Right renal pelvis (tissue), 4 donors: ENCODE data around the gene PDE6C. TPM values are rescaled to one million over a fixed set of nuclear protein-coding genes. Genes with fewer than 3 reads are reported as not detected.
A peak's percentile ranks its signal among the peaks of the same experiment; 100 is the strongest.

Experiments used
- DNase-seq, 4 donors: peaks; one replicate each; pipeline ENCODE4 v3.0.0-alpha.2; 2013; ENCODE audit warnings: low read depth in 4 of 4, low spot score in 3 of 4, missing footprints in 1 of 4
- polyA plus RNA-seq, 4 donors: library from polyadenylated mRNA; unstranded; fragments of 120-200 nt; gene quantifications; one replicate each; pipeline ENCODE4 v1.2.1, GENCODE V29; 2013; ENCODE audit not compliant: insufficient read length in 4 of 4

The PDE6C gene
- polyA plus RNA-seq, 4 donors: 0.33 to 0.69 (median 0.48) TPM

DNA sequence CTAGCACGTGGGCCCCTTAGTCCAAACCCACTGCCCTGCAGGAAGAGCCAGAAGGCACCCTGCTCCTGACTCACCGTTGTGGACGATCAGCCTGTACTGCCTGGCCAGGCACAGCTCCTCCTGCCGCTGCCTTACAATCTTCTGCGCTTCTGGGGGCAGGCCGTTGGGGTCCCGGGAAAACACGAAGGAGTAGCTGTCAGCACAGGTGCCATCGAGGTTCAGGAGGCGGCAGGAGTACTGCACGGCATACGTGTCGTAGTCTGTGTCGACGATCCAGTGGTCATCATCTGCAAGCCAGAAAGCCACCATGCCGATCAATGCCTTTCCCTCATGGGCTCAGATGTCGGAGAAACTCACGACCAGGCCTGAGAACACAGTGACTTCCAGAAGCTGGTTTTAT lies 18.6 kb upstream of the PDE6C start:
- DNase-seq: no peak

DNA sequence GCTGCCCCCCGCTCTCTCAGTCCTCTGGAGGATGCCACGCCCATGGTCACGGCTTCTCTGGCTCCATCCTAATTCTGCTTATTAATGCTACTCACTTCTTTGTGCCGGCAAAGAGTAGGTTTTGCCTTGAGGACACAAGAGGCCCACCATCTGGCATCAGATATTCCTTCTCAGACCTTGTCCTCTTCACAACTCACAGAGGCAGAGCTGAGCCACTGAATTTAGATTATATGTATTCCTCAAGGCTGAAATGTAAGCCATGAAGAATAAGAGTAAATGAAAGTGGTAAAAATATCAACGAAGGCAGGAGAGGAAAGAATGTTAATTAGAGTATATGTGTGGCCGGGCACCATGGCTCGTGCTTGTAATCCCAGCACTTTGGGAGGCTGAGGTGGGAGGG lies 17.8 kb upstream of the PDE6C start:
- no peak for DNase-seq

DNA sequence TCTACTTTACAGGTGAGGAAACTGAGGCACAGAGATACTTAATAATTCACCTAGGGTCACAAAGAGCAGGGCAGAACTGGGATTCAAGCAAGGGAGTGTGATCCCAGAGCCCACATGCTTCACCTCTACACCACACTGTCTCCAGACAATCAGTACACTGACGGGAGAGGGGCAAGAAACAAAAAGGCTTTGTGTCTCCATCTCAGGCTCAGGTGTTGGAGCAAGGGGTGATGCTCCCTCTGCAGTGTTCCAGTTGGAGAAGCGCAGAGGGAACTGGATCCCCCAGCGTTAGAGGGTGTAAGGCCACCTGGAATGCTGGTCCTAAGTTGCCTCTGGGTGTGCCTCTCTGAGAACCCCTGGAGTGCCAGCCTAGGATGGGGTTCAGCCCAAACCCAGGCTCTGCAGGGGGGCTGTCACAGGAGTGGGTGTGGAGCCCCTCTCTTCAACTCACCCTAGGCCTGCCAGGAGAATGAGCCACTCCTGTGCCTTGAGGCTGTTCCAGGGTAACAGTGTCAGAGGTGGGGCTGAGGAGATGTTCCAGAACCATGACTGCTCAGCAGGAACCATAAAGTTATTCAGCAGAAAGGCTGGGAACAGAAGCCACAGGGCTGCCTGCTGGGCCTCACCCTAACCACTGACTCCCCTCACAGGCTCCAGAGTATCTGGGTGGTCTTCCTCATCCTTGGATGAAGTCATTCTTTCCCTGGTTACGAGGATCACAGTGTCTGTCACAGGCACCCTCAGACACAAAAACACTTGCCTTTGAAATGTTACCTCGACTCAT lies 16.8 kb upstream of the PDE6C start:
- no peak for DNase-seq

DNA sequence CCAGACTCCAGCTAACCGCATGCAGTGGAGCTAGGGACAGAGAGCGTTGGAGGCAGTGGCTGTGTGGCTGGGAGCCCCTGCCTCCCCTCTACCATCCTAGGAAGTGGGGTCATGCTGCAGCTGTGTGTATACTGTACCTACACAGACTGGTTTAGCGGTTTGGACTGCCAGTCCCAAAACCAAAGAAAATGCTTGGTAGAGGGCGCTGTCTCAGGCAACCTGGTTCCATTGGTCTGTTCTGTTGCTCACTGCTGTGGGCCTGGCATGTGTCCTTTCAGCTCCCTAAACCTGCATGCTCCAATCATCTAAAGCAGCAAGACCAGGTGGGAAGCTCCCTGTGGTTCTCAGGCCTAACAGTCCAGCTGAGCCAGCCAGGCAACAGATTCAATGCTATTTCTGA lies 15.8 kb upstream of the PDE6C start:
- DNase-seq: no peak

DNA sequence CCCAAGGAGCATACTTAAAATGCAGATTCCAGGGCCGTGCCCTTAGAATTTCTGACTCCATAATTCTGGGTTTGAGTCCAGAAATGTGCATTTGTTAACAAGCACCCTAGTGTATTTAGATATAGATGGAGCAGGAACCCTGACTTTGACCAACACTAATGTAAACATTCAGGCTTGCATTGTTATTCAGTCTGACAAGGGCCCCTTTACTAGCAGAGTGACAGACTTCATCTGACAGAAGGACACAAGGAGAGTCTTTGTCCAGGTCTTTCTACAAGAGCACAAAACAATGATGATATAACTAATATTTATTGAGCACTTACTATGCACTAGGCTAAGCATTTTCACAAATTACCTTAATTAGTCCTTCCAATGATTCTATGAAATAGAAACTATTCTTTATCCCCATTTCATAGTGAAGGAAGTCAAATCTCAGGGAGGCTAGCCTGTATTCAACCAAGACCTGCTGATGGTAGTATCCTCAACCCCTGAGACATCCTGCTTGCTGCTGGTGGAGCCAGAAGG lies 15.2 kb upstream of the PDE6C start:
- DNase-seq: no peak

DNA sequence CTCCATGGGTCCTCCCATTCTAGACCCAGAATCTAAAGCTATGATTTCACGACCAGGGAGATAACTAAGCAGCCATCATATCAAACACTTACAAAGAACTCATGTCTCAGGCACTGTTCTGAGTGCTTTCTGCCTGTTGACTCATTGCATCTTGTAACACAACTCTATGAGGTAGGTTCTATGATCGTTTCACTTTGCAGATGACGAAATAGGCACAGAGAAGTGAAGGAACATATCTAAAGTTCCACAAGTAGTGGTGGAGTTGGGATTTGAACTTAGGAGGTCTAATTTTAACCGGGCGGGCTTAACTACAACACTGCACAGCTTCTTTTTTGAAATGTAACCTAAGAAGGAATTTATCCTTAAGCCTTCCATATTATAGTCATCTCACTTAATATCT lies 14.2 kb upstream of the PDE6C start:
- no peak for DNase-seq

DNA sequence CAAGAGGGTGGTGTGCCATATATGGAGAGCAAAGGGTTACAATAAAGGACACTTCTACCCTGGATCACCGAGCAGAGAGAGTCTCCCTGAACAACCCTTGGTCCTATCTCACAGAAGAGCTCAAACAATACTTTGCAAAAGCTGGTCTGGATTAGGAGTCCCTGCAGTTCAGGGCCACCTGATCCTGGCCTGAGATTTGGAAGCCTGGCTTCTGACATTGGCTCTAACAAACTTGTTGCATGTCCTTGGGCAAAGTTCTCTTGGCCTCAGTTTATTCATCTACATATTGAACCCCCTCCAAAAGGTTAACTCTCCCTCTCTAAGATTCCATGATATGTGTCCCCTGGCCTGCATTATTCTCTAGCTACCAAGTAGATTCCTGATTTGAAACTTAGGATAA lies 13.0 kb upstream of the PDE6C start:
- DNase-seq: no peak

DNA sequence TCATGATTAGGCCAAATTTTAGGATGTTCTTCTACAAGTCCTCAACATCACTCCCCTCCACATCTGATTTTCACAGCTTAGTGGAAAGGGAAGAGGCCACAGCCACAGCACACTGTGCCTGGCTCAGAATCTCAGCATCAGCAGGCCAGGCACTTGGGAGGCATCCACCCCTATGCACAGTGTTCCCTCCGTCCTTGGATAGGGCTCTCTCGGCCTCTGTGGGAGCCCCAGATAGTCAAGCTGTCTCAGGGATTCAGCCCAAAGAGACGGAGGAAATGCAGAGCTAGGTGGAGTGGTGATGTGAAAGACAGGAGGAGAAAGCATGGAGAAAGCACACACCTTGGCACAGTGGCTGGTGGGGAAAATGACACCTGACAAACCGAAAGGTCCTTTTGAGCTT lies 12.6 kb upstream of the PDE6C start:
- DNase-seq: no peak

DNA sequence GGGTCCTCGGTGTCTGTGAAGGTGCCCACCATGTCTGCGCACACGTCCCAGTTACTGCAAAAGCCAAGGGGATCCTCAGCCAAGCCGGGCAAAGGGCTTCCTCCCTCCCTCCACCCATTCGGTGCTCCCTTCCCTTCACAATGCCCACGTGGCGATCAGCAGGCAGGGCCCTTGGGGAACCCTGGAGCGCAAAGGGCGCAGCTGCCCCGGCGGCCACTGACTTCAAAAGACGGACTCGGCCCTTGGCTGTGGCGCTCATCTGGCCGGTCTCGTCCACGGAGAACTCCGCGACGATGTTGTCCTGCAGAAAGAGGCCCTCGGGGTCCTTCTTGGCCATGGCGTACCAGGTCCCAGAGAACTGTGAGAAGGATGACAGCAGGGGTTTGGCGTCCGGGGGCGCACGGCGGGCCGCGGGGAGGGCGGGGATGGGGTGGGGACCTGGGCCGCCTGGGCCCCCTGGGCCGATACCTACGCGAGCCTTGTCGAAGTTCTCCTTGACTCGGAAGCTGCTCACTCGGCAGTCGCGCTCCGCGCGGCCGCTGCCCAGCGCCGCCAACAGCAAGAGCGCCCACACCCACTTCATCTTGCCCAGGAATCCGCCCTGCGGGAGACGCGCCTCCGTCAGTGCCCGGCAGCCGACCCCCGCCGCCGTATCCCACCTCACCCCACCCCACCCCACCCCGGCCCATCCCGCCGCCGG lies 11.7 kb upstream of the PDE6C start:
- peak in 2 of 4 donors; percentile 12 to 18 for DNase-seq

DNA sequence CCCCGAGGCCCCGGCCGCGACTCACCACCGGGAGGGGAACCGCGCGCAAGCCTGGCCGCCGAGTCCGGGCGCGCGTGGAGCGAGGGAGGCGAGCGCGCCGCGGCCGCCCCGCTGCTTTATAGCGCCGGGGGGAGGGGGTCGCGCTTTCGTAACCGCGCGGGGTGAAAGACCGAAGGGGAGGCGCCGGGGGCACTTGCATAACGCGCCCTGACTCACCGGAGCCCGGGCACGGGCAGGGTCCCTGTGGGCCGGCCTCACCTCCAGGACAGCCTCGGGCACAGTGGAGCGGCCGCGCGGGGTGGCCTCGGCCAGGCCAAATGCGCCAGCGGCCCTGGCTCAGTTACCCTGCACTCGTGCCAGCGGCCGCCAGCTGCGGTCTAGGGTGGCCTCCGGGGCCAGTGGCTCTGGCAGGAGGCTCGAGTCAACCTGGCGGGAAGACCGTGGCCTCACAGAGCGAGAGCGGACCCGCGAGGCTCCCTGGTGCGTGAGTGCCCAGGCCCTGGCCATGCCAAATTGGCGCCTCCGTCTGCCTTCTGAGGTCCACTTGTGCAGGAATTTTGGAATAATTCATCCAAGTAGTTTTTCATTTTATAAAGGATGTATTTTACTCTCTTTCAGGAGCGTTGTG lies 11.1 kb upstream of the PDE6C start, which contains the start of gene RBP4:
TSS of gene RBP4 (minus strand) at position 90 of the 628 bp plus-strand sequence. CDS start 207 bp downstream, outside the sequence.
- no peak for DNase-seq

DNA sequence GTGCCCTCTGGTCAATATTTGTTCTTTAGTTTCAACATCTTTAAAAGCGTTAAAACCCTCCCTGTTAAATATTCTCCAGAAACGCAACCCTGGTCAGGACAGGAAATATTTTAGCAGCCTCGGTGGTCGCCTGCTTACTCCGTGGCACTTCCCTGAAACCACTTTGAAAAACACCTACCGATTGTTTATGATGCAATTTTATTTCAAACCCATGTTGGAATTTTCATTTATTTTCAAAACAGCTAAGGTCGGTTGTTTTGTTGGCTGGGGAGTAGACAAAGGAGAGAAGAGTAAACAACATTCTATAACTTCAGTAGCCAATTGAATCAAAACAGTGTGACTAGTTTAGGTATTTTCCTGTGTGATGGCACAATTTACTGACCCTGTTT lies 10.6 kb upstream of the PDE6C start:
- DNase-seq: no peak

DNA sequence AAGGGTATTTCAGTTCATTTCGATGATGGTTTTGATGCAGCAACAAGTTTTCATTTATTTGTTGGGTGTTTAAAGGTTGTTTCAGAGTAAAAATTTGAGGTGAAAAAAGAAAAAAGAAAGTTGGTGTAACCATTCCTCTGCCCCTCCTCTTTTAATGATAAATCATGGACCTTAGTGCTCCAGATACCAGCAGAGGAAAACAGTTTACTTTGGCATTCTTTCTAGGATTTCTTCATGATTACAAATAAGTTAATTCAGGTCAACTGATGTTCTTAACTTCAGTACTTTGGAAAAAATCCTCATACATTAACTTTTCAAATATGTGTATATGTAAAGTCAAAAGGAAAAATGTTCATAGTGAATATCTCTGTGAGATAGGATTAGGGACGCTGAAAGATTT lies 9.3 kb upstream of the PDE6C start:
- no peak for DNase-seq

DNA sequence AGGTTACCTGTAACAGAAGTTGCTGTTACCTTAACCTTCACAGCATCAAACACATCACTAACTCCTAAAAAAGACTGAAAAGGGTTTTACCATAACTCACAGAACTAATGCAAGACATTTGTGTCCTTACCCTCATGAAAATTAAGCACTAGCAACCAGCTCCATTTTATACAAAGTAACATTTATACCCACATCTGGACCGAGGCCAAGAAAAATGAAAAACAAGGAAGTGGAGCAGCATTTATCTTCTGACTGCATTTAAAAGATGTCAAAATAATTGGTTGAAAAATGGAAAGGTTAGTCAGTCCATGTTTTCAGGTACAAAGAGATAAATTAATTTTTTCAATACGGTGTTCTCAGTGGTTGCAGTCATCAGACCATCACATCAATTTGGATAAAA lies 8.2 kb upstream of the PDE6C start:
- no peak for DNase-seq

DNA sequence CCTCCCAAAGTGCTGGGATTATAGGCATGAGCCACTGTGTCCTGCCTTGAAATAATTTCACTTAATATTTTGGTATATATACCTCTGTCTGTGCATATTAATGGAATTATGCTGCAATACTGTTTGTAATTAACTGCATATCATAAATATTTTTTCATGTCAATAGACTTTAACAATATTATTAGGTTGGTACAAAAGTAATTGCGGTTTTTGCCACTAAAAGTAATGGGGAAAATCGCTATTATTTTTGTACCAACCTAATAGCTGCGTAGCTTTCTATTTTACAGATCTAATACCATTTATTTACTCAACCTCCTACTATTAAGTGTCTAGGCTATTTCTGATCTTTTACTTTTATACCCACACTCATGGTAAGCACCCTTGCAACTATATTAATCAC lies 3.9 kb upstream of the PDE6C start:
- no peak for DNase-seq

DNA sequence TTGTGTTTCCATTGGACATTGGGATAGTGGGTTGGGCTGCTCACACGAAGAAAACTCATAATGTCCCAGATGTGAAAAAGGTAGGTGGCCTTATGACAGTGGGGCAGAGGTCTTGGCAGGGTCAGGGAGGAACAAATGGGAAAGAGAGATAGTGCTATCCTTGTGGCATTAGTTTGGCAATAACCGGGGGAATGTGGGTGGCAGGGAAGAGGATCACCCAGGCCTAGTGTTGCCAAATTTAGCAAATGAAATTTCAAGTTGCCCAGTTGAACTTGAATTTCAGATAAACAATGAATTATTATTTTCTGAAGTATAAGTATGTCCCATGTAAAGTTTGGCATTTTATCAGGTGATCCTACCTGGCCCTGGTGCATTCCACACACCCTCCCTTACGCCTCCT lies 789 bp downstream of the PDE6C start:
- DNase-seq: no peak

DNA sequence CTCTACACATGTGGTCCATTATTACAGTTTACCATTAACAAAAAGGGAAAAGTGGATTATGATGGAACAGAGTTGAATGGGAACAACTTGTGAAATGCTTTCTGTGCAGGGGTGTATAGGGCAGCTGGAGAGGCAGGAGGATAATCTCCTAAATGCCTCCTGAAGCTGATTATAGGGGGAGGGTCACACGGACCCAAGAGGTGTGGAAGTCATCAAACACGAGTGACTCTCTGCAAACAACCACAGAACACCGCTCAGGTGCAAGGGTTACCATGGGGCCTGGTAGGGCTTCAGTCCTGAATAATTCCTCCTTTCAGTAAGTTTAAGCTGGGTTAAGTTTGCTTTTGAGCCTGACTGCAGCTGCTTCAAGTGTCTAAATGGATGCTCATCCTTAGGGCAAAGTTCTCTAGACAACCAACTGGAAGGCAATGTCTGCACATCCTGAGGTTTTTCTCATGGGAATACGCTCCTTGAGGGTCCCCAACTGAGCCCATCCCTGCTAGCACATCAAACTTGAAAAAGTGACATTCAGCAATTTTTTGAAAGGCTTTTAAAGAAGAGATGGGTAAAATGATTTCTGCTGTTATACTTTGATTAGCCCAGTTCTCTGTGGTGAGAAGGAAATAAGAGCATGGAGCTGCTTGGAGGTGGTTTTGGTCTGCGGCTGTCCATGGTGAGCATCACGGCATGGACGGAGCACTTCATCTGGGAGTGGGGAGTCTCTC lies 1.9 kb downstream of the PDE6C start:
- no peak for DNase-seq

DNA sequence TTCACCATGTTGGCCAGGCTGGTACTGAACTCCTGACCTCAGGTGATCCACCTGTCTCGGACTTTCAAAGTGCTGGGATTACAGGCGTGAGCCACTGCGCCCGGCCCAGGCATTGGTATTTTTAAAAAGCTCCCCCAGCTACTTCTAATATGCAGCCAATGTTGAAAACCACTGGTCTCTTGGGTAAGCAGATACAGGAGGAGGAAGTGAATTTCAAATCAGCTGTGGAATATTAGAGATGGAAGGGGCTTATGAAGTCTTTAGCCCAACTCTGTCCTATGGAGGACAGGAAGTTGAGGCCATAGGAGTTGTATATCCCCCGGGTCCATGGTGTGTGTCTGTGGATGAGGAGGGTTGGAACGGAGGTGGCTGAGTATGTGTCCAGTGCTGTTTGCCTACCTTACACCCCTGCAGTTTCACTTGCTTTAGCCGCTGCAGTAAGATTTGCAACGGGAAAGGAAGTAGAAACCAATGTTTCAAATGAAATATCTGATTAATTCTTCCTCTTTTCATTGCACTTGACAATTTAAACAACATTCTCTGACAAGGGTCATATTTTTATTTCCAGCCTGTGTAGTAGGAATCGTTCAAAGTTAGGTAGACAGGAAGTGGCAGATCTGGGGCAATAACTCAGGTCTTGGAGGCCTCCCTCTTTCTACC lies 3.4 kb downstream of the PDE6C start:
- no peak for DNase-seq

DNA sequence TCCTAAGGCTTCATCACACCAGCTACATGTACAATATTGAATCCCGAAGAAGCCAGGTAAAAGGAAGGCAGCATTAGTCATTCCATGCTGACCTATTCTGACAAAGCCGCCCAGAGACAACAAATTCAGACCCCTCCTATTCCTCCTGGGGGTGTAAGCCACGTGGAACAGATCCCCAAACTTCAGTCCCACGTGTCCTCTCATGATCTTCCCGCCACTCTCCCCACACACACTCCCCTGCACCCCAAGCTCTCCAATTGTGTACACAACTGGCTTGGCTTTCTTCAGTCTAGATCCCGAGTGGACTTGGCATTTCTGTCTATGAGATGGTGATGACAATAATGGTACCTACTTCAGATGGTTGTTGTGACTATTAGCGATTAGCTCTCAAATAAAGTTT lies 8.6 kb downstream of the PDE6C start:
- no peak for DNase-seq

DNA sequence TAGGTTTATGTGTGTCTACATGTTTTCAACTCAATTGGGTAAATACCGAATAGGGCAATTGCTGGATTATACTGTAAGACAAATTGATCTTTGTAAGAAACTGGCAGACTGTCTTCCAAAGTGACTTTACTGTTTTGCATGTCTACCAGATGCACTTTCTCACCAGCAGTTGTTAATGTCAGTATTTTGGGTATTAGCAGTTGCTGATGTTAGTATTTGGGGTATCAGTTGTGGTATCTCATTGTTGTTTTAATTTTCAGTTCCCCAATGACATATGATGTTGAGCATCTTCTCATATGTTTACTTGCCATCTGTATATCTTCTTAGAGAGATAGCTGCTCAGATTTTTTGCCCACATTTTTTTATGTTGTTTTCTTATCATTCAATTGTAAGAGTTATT lies 10.6 kb downstream of the PDE6C start:
- DNase-seq: no peak

DNA sequence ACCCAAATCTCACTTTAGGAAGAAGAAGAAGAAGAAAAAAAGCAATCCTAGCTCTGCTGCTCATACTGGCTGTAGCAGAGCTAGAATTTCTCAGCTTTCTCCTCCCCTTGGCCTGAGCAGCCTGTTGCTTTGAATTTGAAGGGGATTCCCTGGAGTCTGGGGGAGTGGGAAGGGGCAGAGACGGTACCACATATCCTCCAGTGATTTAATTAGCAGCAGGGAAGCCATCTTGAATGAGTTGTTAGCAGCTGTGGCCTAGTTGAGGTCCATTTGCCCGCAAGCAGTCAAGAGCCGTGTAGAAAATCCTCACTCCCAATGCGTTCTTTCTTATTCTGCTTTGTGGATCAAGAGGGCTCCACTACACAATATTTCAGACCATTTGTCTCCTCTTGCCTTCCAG lies 16.5 kb downstream of the PDE6C start:
- no peak for DNase-seq
